HG03460 (cell line): ENCODE data around the gene NOP16.
A peak's percentile ranks its signal among the peaks of the same experiment; 100 is the strongest.

Source experiments
- ATAC-seq: cut with Tn5 transposase; IDR thresholded peaks from one replicate; pipeline ENCODE4 v1.9.1; 2021; ENCODE audit not compliant: unreplicated experiment

The NOP16 gene

GRCh38 chr5:176388003-176388443 lies 375 bp downstream of the NOP16 start:
- ATAC-seq, result no peak

- ATAC-seq, result no peak
Observed at GRCh38 chr5:176387384-176387925, 943 bp downstream of the NOP16 start.

GRCh38 chr5:176386491-176386890 lies 1.9 kb downstream of the NOP16 start:
- ATAC-seq, result no peak

- no peak for ATAC-seq
Observed at GRCh38 chr5:176384991-176385390, 3.4 kb downstream of the NOP16 start.

GRCh38 chr5:176384366-176384930 lies 4.0 kb downstream of the NOP16 start:
- ATAC-seq, result no peak

- no peak for ATAC-seq
Observed at GRCh38 chr5:176383961-176384360, 4.4 kb downstream of the NOP16 start.

GRCh38 chr5:176383248-176383905 lies 5.0 kb downstream of the NOP16 start:
- ATAC-seq, result no peak

GRCh38 chr5:176382721-176383120 lies 5.7 kb downstream of the NOP16 start:
- no peak for ATAC-seq

- ATAC-seq, result no peak
Observed at GRCh38 chr5:176381979-176382378, 6.4 kb downstream of the NOP16 start.

- no peak for ATAC-seq
Observed at GRCh38 chr5:176381423-176381822, 7.0 kb downstream of the NOP16 start.

- ATAC-seq, result peak; percentile 53
Observed at GRCh38 chr5:176379881-176380280, 8.5 kb downstream of the NOP16 start.

GRCh38 chr5:176373100-176373818 lies 15.1 kb downstream of the NOP16 start:
- no peak for ATAC-seq

- no peak for ATAC-seq
Observed at GRCh38 chr5:176371621-176372539, 16.5 kb downstream of the NOP16 start.

- no peak for ATAC-seq
Observed at GRCh38 chr5:176369934-176370711, 18.3 kb downstream of the NOP16 start.

GRCh38 chr5:176368726-176369125 lies 19.7 kb downstream of the NOP16 start:
- ATAC-seq, result no peak

GRCh38 chr5:176366232-176366894 lies 22.0 kb downstream of the NOP16 start:
- ATAC-seq, result no peak

GRCh38 chr5:176365351-176366231 lies 22.8 kb downstream of the NOP16 start, which contains the start of gene ARL10:
ARL10 (plus strand) TSS chr5:176365487; CDS start chr5:176365564, 77 bp downstream.
- ATAC-seq, result peak; percentile 32

GRCh38 chr5:176364765-176365350 lies 23.5 kb downstream of the NOP16 start:
- no peak for ATAC-seq
